Fibroblast of lung (primary cell): ENCODE results near the gene CAST. TPM values are rescaled to one million over a fixed set of nuclear protein-coding genes. Genes with fewer than 3 reads are reported as not detected.

ENCODE experiments used
- DNase-seq, 2 donors: peaks; one replicate each; pipeline versions ENCODE4 v3.0.0 to v3.0.0-alpha.2; 2010; ENCODE audit warnings: low read depth in 2 of 2
- H2AFZ ChIP-seq: 2 replicates; pipeline ENCODE4 v1.5.1; 2012; ENCODE audit warnings: low read length, control low read depth, inconsistent platforms
- H3K27ac ChIP-seq: 2 replicates; pipeline ENCODE4 v1.5.1; 2011; ENCODE audit warnings: low read length, control low read depth; ENCODE audit not compliant: insufficient read depth
- H3K27me3 ChIP-seq: 2 replicates; pipeline ENCODE4 v1.5.1; 2011; ENCODE audit warnings: mild to moderate bottlenecking, low read length; ENCODE audit not compliant: control insufficient read depth, insufficient read depth
- H3K36me3 ChIP-seq: 2 replicates; pipeline ENCODE4 v1.5.1; 2011; ENCODE audit warnings: low read length; ENCODE audit not compliant: control insufficient read depth, insufficient read depth
- H3K4me1 ChIP-seq: 2 replicates; pipeline ENCODE4 v1.5.1; 2011; ENCODE audit warnings: low read length; ENCODE audit not compliant: control insufficient read depth, insufficient read depth; ENCODE audit errors: extremely low read depth
- H3K4me2 ChIP-seq: 2 replicates; pipeline ENCODE4 v1.5.1; 2011; ENCODE audit warnings: low read length, control low read depth; ENCODE audit not compliant: insufficient read depth; ENCODE audit errors: extremely low read depth
- H3K4me3 ChIP-seq, 4 experiments: fragments of 200-600 bp in 1 of 4; sonication (generic) in 1 of 4; replicated peaks in 1 of 4; 2 replicates each; pipeline ENCODE4 v1.5.1; 2011 to 2016; ENCODE audit warnings: low read length in 4 of 4, low read depth in 3 of 4, mild to moderate bottlenecking in 3 of 4, control low read depth in 2 of 4, inconsistent platforms in 1 of 4, mixed read lengths in 1 of 4; ENCODE audit not compliant: insufficient read depth in 1 of 4; ENCODE audit errors: control extremely low read depth in 1 of 4
- H3K79me2 ChIP-seq: 2 replicates; pipeline ENCODE4 v1.5.1; 2012; ENCODE audit warnings: mild to moderate bottlenecking, low read length, inconsistent platforms; ENCODE audit not compliant: control insufficient read depth, insufficient read depth
- H3K9ac ChIP-seq: 2 replicates; pipeline ENCODE4 v1.5.1; 2011; ENCODE audit warnings: mild to moderate bottlenecking, low read length, control low read depth; ENCODE audit not compliant: insufficient read depth
- H3K9me3 ChIP-seq: 2 replicates; pipeline ENCODE4 v1.5.1; 2012; ENCODE audit warnings: low read depth, low read length; ENCODE audit not compliant: control insufficient read depth, insufficient read depth
- H4K20me1 ChIP-seq: 2 replicates; pipeline ENCODE4 v1.5.1; 2011; ENCODE audit warnings: low read length; ENCODE audit not compliant: control insufficient read depth, insufficient read depth; ENCODE audit errors: extremely low read depth
- EZH2 ChIP-seq: IDR thresholded peaks from 2 replicates; pipeline ENCODE4 v1.5.1; 2012; ENCODE audit warnings: low read length, control low read depth, mild to moderate bottlenecking; ENCODE audit errors: missing control alignments
- polyA plus RNA-seq, 2 donors: library from polyadenylated mRNA; depleted of rRNA in 1 of 2; stranded (reverse) in 1 of 2; unstranded in 1 of 2; fragments of >200 nt; gene quantifications; 2 replicates each; pipeline ENCODE4 v1.2.1, GENCODE V29; 2011 to 2012; ENCODE audit warnings: missing spikeins in 1 of 2
- total RNA-seq: library from RNA; depleted of rRNA; stranded (reverse); fragments of >200 nt; gene quantifications from 2 replicates; pipeline ENCODE4 v1.2.1, GENCODE V29; 2014
- TF ChIP-seq, protein P1 (sequence below), 2 donors: IDR thresholded peaks in 1 of 2; conservative IDR thresholded peaks in 1 of 2; 1 replicate in 1 of 2; 2 replicates in 1 of 2; pipeline ENCODE4 v1.5.1; 2011 to 2012; ENCODE audit warnings: low read length in 2 of 2, control low read depth in 1 of 2, inconsistent platforms in 1 of 2, low read depth in 1 of 2, mild to moderate bottlenecking in 1 of 2

The CAST gene
- total and polyA plus RNA-seq, 2 donors (not counting 1 experiment from before 2014, with no cell fraction given), result 203 to 378 TPM

- no peak overlapping the region for H2AFZ ChIP-seq
- TF ChIP-seq EZH2, result no peak
- TF ChIP-seq, protein P1, sequence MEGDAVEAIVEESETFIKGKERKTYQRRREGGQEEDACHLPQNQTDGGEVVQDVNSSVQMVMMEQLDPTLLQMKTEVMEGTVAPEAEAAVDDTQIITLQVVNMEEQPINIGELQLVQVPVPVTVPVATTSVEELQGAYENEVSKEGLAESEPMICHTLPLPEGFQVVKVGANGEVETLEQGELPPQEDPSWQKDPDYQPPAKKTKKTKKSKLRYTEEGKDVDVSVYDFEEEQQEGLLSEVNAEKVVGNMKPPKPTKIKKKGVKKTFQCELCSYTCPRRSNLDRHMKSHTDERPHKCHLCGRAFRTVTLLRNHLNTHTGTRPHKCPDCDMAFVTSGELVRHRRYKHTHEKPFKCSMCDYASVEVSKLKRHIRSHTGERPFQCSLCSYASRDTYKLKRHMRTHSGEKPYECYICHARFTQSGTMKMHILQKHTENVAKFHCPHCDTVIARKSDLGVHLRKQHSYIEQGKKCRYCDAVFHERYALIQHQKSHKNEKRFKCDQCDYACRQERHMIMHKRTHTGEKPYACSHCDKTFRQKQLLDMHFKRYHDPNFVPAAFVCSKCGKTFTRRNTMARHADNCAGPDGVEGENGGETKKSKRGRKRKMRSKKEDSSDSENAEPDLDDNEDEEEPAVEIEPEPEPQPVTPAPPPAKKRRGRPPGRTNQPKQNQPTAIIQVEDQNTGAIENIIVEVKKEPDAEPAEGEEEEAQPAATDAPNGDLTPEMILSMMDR (conservative IDR thresholded peaks at IDR 0.05 in 1 of 2, IDR thresholded peaks at IDR 0.05 in 1 of 2; ENCODE audit: low read depth in 1 of 2, low read length in 2 of 2), result no peak
- H3K9me3 ChIP-seq, result no peaks in the 10 kb centered on the region
- no peaks in the 10 kb centered on the region for H3K79me2 ChIP-seq
- DNase-seq, result no peak
- no peaks in the 10 kb centered on the region for H3K27me3 ChIP-seq
- no peak overlapping the region for H3K9ac ChIP-seq
- no peaks in the 10 kb centered on the region for H4K20me1 ChIP-seq
- peaks cover 21% of the 10 kb centered on the region for H3K36me3 ChIP-seq
- no peak overlapping the region for H3K4me2 ChIP-seq
- H3K4me3 ChIP-seq, result no peak overlapping the region
- no peak overlapping the region for H3K27ac ChIP-seq
- no peaks in the 10 kb centered on the region for H3K4me1 ChIP-seq
Observed at GRCh38 chr5:96772111-96772510, 109.9 kb downstream of the CAST start.

GRCh38 chr5:96772542-96772941 lies 110.4 kb downstream of the CAST start:
- no peak for DNase-seq
- Histone ChIP-seq H3K9ac (no peak overlapping the region), H3K4me3 (no peak overlapping the region), H2AFZ (no peak overlapping the region), H3K27ac (no peak overlapping the region), H3K27me3 (no peaks in the 10 kb centered on the region), H3K79me2 (no peaks in the 10 kb centered on the region), H3K4me1 (no peaks in the 10 kb centered on the region), H3K9me3 (no peaks in the 10 kb centered on the region), H3K36me3 (peaks cover 23% of the 10 kb centered on the region), H4K20me1 (no peaks in the 10 kb centered on the region), H3K4me2 (no peak overlapping the region)
- TF ChIP-seq EZH2, result no peak
- TF ChIP-seq, protein P1 (conservative IDR thresholded peaks at IDR 0.05 in 1 of 2, IDR thresholded peaks at IDR 0.05 in 1 of 2; ENCODE audit: low read depth in 1 of 2, low read length in 2 of 2), result no peak

DNA sequence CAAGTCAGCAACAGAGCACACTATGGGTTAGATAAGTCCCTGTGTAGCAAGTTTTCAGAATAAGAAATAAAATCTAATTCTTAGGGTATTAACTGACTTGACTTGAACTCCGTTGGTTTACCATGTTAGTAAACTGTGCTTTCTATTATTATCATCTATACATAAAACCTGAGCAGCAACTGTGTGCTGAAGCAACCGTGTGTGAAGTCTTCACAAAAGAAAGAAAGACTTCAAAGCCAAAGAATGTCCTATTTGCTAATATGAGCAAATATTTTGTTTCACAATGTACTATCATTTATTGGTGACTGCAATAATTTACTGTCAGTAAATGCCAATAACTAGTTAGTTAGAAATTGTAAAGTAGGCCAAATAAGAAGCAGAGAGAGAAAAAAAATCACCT lies 112.9 kb downstream of the CAST start:
- H3K27ac ChIP-seq, result no peak overlapping the region
- H2AFZ ChIP-seq, result no peak overlapping the region
- H3K4me1 ChIP-seq, result no peaks in the 10 kb centered on the region
- no peak overlapping the region for H3K4me3 ChIP-seq
- no peak for TF ChIP-seq EZH2
- TF ChIP-seq, protein P1 (conservative IDR thresholded peaks at IDR 0.05 in 1 of 2, IDR thresholded peaks at IDR 0.05 in 1 of 2; ENCODE audit: low read depth in 1 of 2, low read length in 2 of 2), result no peak
- peaks cover 19% of the 10 kb centered on the region for H3K36me3 ChIP-seq
- H3K4me2 ChIP-seq, result no peak overlapping the region
- DNase-seq, result no peak
- no peaks in the 10 kb centered on the region for H3K27me3 ChIP-seq
- H3K9ac ChIP-seq, result no peak overlapping the region
- no peaks in the 10 kb centered on the region for H3K79me2 ChIP-seq
- no peaks in the 10 kb centered on the region for H3K9me3 ChIP-seq
- no peaks in the 10 kb centered on the region for H4K20me1 ChIP-seq
